B cell (primary cell): ENCODE results near the gene TRIM29. TPM values are rescaled to one million over a fixed set of nuclear protein-coding genes. Genes with fewer than 3 reads are reported as not detected.

Experiments
- ATAC-seq: fragments of 200-7000 bp; cut with Tn5 transposase; one replicate; pipeline ENCODE4 v1.10.0; 2021; ENCODE audit warnings: low read depth, mild to moderate bottlenecking, moderate number of reproducible peaks, moderate library complexity
- CTCF ChIA-PET: fragments of 350-600 bp; sonication (Branson Sonifier 250); formaldehyde crosslinking; loops from one replicate; lab custom pipeline; 2021; ENCODE audit warnings: antibody characterized with exemption, inconsistent platforms; lab: Charles Lee
- POLR2A ChIA-PET: fragments of 350-600 bp; sonication (Branson Sonifier 250); formaldehyde crosslinking; loops from one replicate; lab custom pipeline; 2021; ENCODE audit warnings: antibody characterized with exemption; lab: Charles Lee
- DNase-seq: peaks from one replicate; pipeline ENCODE4 v3.0.0; 2013
- H2AFZ ChIP-seq: 2 replicates; pipeline ENCODE4 v1.6.1; 2012; ENCODE audit warnings: mild to moderate bottlenecking, low read depth, low read length; ENCODE audit not compliant: insufficient read depth, poor library complexity, severe bottlenecking
- H3K27ac ChIP-seq, 2 donors: 1 replicate in 1 of 2; 2 replicates in 1 of 2; pipeline ENCODE4 v1.5.1; 2012 to 2013; ENCODE audit warnings: low read length in 2 of 2, mild to moderate bottlenecking in 2 of 2, moderate library complexity in 1 of 2
- H3K27me3 ChIP-seq, 4 experiments: fragments of 200-600 bp in 1 of 4; sonication (generic) in 1 of 4; replicated peaks in 1 of 4; 1 replicate in 2 of 4; 2 replicates in 2 of 4; pipeline versions ENCODE4 v1.6.1 to v1.7.0; 2013 to 2016; ENCODE audit warnings: low read length in 3 of 4, mild to moderate bottlenecking in 2 of 4, mixed read lengths in 1 of 4, moderate library complexity in 1 of 4; ENCODE audit not compliant: insufficient read depth in 4 of 4, control insufficient read depth in 3 of 4; ENCODE audit errors: control extremely low read depth in 1 of 4
- H3K36me3 ChIP-seq, 2 experiments: replicated peaks in 1 of 2; 1 replicate in 1 of 2; 2 replicates in 1 of 2; pipeline versions ENCODE4 v1.6.1 to v1.7.1; 2013; ENCODE audit warnings: low read length in 1 of 2; ENCODE audit not compliant: insufficient read depth in 2 of 2, control insufficient read depth in 1 of 2; ENCODE audit errors: control extremely low read depth in 1 of 2, extremely low read depth in 1 of 2
- H3K4me1 ChIP-seq, 2 donors: fragments of 200-600 bp in 1 of 2; sonication (generic) in 1 of 2; 1 replicate in 1 of 2; 2 replicates in 1 of 2; pipeline versions ENCODE4 v1.5.1 to v1.6.1; 2013 to 2017; ENCODE audit warnings: low read length in 2 of 2; ENCODE audit not compliant: control insufficient read depth in 2 of 2, insufficient read depth in 2 of 2
- H3K4me2 ChIP-seq: replicated peaks from 2 replicates; pipeline ENCODE3; 2012; ENCODE audit warnings: mild to moderate bottlenecking, low read depth, low read length; ENCODE audit not compliant: poor library complexity, severe bottlenecking
- H3K4me3 ChIP-seq, 5 experiments: fragments of 200-600 bp in 1 of 5; sonication (generic) in 1 of 5; 1 replicate in 3 of 5; 2 replicates in 2 of 5; pipeline versions ENCODE4 v1.5.1 to v1.7.0; 2011 to 2016; ENCODE audit warnings: low read length in 4 of 5, mild to moderate bottlenecking in 4 of 5, low read depth in 2 of 5, control low read depth in 1 of 5, moderate library complexity in 1 of 5; ENCODE audit not compliant: insufficient read depth in 1 of 5; ENCODE audit errors: control extremely low read depth in 1 of 5, extremely low read depth in 1 of 5
- H3K79me2 ChIP-seq: fragments of 200-600 bp; sonication (generic); one replicate; pipeline ENCODE4 v1.6.0; 2016; ENCODE audit warnings: low read length; ENCODE audit not compliant: control insufficient read depth, insufficient read depth
- H3K9ac ChIP-seq: fragments of 200-600 bp; sonication (generic); 2 replicates; pipeline ENCODE4 v1.6.1; 2017; ENCODE audit warnings: mild to moderate bottlenecking, low read length, moderate library complexity
- H3K9me3 ChIP-seq, 3 donors: one replicate each; pipeline versions ENCODE4 v1.6.1 to v1.7.1; 2013; ENCODE audit warnings: low read length in 2 of 3; ENCODE audit not compliant: control insufficient read depth in 2 of 3, insufficient read depth in 1 of 3; ENCODE audit errors: control extremely low read depth in 1 of 3
- H4K20me1 ChIP-seq: 2 replicates; pipeline ENCODE4 v1.6.0; 2012; ENCODE audit warnings: mild to moderate bottlenecking, low read length; ENCODE audit not compliant: insufficient read depth, control insufficient read depth, poor library complexity, severe bottlenecking
- H3K27ac Mint-ChIP-seq: one replicate; pipeline ENCODE4 v1.8.0; 2021; ENCODE audit warnings: mixed read lengths
- H3K27me3 Mint-ChIP-seq: one replicate; pipeline ENCODE4 v1.8.0; 2021; ENCODE audit warnings: mixed read lengths
- H3K4me1 Mint-ChIP-seq: one replicate; pipeline ENCODE4 v1.8.0; 2021; ENCODE audit warnings: mixed read lengths
- H3K4me3 Mint-ChIP-seq: one replicate; pipeline ENCODE4 v1.8.0; 2021; ENCODE audit warnings: mixed read lengths
- H3K9me3 Mint-ChIP-seq: one replicate; pipeline ENCODE4 v1.8.0; 2022; ENCODE audit warnings: mixed read lengths; ENCODE audit not compliant: insufficient read depth
- CTCF ChIP-seq: fragments of 200-600 bp; IDR thresholded peaks from one replicate; pipeline ENCODE4 v1.8.0; 2022; ENCODE audit warnings: antibody characterized with exemption, mild to moderate bottlenecking
- EZH2 ChIP-seq: IDR thresholded peaks from 2 replicates; pipeline ENCODE4 v1.6.1; 2012; ENCODE audit warnings: borderline replicate concordance, low read depth, mild to moderate bottlenecking, moderate library complexity, low read length; ENCODE audit not compliant: insufficient read depth, poor library complexity, severe bottlenecking
- WGBS: methylation state at CpG from one replicate; pipeline ENCODE4 v1.1.5; 2013; ENCODE audit warnings: missing lambda C conversion rate; ENCODE audit not compliant: insufficient coverage; 5-methylcytosine and 5-hydroxymethylcytosine counted together
- intact Hi-C: fragments of 100-400 bp; cut with micrococcal nuclease; formaldehyde crosslinking; loops from one replicate; pipeline ENCODE4 v1.10.0; 2022
- polyA plus RNA-seq: library from polyadenylated mRNA; depleted of rRNA; stranded (reverse); fragments of >200 nt; gene quantifications from 2 replicates; pipeline ENCODE4 v1.2.3, GENCODE V29; 2012
- total RNA-seq, 2 donors: library from RNA; stranded (reverse); fragments of 120-200 nt in 1 of 2; gene quantifications; 1 replicate in 1 of 2; 2 replicates in 1 of 2; pipeline versions ENCODE4 v1.2.3 to v1.2.4, GENCODE V29; 2013 to 2022

The TRIM29 gene
- total and polyA plus RNA-seq, 2 donors (not counting 1 experiment from before 2014, with no cell fraction given) = not detected

- Histone ChIP-seq H3K9me3 (peaks cover 0 to 2% (median 0%) of the 10 kb centered on the region in 3 donors), H3K4me1 (no peaks in the 10 kb centered on the region), H4K20me1 (no peaks in the 10 kb centered on the region), H3K27ac (no peak overlapping the region), H3K4me2 (no peak overlapping the region), H3K4me3 (no peak overlapping the region), H3K36me3 (no peaks in the 10 kb centered on the region), H3K79me2 (no peaks in the 10 kb centered on the region), H3K9ac (no peak overlapping the region), H3K27me3 (no peaks in the 10 kb centered on the region), H2AFZ (no peak overlapping the region)
- intact Hi-C loops = no loop called here
- no peaks in the 10 kb centered on the region for H3K4me1 Mint-ChIP-seq
- 82% methylated on average over 6 of the region's 9 CpGs for WGBS
- H3K4me3 Mint-ChIP-seq = no peak overlapping the region
- no peaks in the 10 kb centered on the region for H3K9me3 Mint-ChIP-seq
- H3K27me3 Mint-ChIP-seq = peaks cover 10% of the 10 kb centered on the region
- ChIA-PET CTCF (interaction anchor here (2.1 kb wide), 1 partner anchor 13 kb away, joined by 5 read pairs; no protein-coding TSS in a partner anchor), POLR2A (no interaction called here)
- DNase-seq = no peak
- H3K27ac Mint-ChIP-seq = no peak overlapping the region
- no peak for ATAC-seq
- TF ChIP-seq EZH2 (no peak), CTCF (no peak)
Measured at GRCh38 chr11:120121914-120122473, 15.9 kb downstream of the TRIM29 start.

GRCh38 chr11:120121336-120121735 is 16.6 kb downstream of the TRIM29 start:
- Histone ChIP-seq H3K9me3 (peaks cover 0 to 2% (median 0%) of the 10 kb centered on the region in 3 donors), H2AFZ (no peak overlapping the region), H4K20me1 (no peaks in the 10 kb centered on the region), H3K27me3 (no peaks in the 10 kb centered on the region), H3K4me3 (no peak overlapping the region), H3K27ac (no peak overlapping the region), H3K9ac (no peak overlapping the region), H3K4me2 (no peak overlapping the region), H3K4me1 (no peaks in the 10 kb centered on the region), H3K79me2 (no peaks in the 10 kb centered on the region), H3K36me3 (no peaks in the 10 kb centered on the region)
- 90% methylated on average over 2 of the region's 3 CpGs for WGBS
- no peak for DNase-seq
- intact Hi-C loops = no loop called here
- no peak for ATAC-seq
- Mint-ChIP-seq H3K4me1 (no peaks in the 10 kb centered on the region), H3K27ac (no peak overlapping the region), H3K9me3 (no peaks in the 10 kb centered on the region), H3K4me3 (no peak overlapping the region), H3K27me3 (peaks cover 3% of the 10 kb centered on the region)
- ChIA-PET POLR2A (no interaction called here), CTCF (interaction anchor here (2.1 kb wide), 1 partner anchor 13 kb away, joined by 5 read pairs; no protein-coding TSS in a partner anchor)
- TF ChIP-seq EZH2 (no peak), CTCF (no peak)
